HG03159 (cell line): ENCODE measurements around the gene C11orf97.

ENCODE experiments used
- ATAC-seq: cut with Tn5 transposase; IDR thresholded peaks from one replicate; pipeline ENCODE4 v1.9.1; 2021; ENCODE audit warnings: mild to moderate bottlenecking, moderate library complexity; ENCODE audit not compliant: unreplicated experiment

Gene C11orf97

DNA sequence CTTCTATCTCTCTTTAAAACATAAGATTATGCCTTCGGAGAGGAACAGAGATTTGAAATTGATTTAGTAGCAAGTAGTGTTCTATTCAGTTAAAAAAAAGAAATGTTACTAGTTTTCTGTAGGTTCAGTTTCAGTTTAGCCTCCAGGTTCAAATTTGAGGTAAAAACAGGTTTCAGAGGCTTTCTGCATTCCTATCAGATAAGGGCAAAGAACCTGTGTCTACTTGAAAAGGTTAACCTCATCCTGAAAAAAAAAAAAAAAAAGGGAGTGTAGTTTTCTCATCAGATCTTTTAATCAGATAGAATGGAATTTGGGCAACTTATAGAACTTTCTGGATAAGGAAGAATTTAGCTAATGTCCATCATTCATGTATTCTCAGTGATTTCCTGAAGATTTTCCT is 12.1 kb downstream of the C11orf97 start:
- no peak for ATAC-seq

DNA sequence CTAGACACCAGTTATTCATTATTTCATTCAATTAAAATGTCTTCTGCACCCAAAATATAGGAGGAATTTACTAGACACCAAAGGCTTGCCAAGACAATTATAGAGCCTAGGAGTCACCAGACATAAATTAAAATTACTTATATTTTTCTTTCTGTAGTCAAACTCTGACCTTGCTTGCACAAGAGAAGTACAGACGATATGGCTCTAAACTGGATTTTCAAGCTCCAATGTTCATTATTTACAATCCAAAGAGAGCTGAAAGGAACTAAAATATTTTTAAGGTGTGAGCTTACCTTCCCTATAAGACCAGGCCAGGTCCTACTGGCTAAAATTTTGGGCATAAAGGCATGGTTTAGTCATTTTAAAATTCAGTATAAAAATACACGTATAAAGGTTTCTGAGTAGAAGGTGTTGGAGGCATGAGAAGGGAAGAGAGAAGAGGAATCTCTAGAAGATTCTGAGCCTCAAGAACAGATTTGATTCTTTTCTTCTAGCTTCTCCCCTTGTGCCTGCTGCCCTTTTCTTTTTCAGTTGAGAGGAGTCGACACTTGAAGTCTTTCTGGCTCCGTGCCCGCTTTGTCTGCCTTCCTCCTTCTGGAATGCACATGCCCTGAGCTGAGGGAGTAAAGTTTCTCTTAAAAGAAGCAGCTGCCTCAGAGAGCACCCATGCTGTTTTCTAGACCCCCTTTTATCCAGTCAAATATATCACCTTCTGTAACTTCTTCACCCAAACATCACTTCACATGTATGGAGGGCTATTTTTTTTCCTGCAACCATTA is 13.5 kb downstream of the C11orf97 start:
- no peak for ATAC-seq

DNA sequence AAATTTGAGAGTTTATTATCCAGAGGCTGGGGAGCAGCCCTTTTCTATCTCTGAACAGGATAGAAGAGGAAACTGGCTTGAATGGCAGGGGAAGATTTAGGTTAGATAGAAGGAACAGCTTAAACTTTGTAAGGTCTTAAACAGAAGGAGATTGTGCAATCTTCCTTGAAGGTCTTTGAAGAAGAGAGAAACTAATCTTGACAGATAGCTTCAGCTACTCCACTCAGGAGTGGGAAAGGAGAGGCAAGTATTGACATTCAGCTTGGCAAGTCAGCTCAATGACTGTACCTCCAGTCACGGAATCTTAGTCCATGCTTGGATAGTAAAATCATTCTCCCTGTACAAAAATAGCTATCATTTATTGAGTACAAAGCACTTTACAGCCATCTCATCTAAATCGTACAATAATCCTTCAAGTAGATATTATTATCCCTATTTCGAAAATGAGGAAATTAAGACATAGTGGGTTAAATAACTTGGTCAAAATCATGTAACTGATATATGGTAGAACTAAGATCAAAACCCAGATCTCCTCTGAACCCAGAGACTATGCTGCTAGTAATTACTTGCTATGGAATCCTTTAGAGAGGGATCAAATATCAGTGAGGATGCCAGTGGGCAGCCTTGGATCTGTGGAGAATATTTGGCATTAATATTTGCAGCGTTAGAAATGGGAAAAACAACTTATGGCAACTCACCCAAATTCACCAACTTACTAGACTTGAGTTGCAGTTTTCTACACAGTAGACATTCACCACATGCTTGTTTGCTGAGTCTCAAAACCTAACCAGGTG is 14.6 kb downstream of the C11orf97 start:
- no peak for ATAC-seq

DNA sequence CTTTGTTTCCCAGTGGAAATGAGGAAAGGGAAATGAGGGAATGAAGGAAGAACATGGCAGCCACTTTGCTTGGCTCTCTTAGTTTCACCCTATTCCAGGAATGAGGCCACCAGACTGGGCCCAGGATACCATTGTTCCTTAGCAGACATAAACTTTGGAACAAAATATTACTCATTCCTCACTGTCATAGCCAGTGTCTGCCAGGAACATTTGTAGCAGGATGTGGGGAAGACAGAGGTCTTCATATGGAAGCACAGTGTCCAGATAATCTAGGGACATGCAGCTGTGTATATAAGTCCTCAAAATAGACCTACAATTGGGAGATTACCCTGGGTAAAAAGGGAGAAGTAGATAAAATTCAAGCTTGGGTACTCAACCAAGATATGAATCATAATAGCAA is 16.3 kb downstream of the C11orf97 start:
- ATAC-seq = no peak

DNA sequence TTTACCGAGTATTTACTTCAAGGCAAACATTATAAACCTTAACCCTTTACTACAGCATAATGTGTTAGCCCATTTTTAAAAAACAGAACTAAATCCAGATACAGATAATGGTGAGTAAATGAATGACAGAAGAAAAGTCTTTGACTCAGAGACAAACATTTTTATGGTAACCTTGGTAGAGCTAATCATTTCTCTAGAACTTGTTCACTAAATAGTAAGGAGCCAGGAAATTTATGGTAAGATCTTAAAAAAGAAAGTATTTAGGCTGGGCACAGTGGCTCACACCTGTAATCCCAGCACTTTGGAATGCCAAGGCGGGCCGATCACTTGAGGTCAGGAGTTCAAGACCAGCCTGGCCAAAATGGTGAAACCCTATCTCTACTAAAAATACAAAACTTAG is 19.9 kb downstream of the C11orf97 start:
- no peak for ATAC-seq

DNA sequence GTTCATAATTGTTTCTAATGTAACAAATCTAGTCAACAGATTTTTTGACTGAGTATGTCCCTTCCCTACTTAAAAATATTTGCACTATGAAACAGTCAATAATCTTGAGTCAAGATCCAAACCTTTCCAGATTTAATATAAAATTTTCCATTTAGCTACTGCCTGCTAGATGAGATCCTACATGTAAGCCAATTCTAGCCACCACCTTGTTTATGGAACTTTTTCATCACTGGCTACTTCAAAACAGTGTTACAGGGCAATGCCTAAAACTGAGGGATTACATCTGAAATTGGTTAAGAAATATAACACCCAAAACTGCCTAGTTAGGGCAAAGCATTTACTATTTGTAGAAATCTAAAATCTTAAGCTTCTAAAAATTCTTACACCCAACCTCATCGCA is 20.9 kb downstream of the C11orf97 start:
- ATAC-seq = no peak

DNA sequence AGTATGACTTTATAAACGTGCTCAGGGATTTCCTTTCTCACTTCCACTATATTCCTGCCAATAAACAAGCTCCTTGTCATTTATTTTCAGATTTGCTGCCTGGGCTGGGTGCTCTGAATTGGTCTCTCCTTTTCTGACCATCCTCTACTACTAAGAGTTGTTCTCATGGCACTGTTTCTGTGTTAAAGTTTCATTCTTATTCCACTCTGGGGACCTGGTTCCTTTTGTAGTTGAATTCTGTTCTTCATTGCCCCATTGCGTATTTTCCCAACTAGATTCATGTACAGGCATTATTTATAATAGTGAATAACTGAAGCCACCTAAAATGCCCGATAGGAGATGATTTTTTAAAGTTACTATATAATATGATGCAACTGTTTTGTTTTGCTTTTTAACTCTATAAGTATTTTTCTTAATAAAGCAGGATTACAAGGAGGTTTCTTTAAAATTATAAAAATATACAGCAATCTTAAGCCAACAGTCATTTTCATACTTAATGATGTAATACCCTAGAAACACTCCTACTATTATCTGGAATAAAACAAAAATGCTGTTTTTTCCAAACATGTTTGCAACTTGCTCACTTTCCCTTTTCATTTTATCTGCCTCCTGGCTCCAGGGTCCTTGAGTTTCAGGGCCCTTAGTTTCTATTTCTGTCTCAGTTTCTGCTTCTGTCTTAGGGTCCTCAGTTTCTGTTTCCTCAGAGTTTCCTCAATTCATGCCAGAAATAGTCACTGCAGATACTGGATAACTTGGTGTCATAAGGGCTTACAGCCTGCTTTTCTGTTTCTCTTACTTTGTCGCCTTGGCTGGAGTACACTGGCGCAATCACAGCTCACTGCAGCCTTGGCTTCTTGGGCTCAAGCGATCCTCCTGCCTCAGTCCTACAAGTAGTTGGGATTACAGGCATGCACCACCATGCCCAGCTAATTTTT is 21.7 kb downstream of the C11orf97 start:
- no peak for ATAC-seq

DNA sequence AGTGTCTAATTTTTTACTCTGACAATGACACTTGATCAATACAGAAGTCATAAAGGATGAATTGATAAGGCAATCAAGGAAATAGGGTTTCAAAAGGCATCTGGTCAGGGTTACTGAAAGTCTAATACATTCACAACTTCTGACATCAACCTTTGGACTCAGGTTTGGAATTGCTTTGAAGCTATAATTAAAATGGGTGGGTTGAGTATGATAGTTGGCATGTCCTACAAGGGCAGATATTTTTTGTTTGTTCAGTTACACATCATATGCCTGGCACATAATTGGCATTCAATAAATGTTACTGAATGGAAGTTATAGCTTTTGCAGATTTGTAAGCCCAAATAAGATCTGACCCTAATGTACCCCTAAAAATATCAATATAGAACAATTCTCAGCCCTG is 24.1 kb downstream of the C11orf97 start:
- ATAC-seq = no peak

DNA sequence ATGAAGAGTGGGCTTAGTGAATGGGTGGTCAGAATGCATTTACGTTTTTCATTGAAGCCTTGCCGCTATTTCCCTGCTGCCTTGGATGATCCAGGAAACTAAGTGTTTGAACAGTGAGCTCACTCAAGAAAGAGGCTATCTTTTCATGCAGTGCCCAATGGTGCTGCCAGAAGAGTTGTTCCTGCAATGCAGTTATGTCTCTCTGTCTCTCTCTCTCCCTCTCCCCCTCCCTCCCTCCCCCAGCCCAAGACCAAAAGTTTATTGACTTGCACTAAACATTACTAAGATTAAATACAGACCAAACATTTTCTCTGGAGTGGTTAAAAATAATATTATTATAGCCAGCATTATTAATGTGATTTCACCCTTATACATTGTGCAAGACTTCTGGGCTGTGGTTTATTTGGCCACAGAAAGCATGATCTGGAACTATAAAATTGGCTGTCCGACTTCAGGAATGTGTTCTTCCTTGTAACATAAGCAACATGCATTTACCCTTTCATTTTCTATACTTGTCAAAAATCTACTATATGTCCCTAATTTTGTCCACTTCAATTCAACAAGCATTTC is 24.9 kb downstream of the C11orf97 start:
- no peak for ATAC-seq

DNA sequence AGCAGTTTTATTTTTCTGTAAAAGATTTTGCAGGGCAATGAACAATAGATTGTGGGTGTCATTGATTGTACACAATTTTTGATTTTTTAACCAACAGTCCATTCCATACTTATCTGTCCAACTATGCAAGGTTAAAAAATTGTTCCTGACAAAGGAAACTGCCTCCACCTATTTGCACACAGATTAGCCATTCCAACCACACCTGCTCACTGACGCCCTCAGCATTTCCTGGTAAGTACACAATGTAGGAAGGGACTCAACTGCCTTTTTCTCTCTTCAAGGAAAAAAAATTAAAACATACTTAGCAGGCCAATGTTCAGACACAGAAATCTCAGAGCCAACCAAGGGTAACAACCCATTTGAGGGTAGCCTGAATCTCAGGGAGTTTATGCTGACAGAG is 27.2 kb downstream of the C11orf97 start:
- ATAC-seq = no peak

DNA sequence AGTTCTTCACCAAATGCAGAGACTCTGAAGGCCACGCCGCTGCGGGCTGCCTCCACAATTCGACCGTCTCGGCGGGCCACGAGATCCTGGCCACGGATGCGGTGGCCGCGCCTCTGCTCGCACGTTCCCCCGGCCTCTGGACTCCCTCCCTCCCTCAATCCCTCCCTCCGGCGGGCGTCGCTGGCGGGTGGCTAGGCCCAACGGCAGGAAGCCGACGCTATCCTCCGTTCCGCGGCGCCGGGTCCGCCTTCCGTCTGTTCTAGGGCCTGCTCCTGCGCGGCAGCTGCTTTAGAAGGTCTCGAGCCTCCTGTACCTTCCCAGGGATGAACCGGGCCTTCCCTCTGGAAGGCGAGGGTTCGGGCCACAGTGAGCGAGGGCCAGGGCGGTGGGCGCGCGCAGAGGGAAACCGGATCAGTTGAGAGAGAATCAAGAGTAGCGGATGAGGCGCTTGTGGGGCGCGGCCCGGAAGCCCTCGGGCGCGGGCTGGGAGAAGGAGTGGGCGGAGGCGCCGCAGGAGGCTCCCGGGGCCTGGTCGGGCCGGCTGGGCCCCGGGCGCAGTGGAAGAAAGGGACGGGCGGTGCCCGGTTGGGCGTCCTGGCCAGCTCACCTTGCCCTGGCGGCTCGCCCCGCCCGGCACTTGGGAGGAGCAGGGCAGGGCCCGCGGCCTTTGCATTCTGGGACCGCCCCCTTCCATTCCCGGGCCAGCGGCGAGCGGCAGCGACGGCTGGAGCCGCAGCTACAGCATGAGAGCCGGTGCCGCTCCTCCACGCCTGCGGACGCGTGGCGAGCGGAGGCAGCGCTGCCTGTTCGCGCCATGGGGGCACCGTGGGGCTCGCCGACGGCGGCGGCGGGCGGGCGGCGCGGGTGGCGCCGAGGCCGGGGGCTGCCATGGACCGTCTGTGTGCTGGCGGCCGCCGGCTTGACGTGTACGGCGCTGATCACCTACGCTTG is 31.7 kb downstream of the C11orf97 start, which contains the start of gene FUT4:
Gene FUT4, plus strand, starts transcription at position 227 of the 951 bp plus-strand sequence. Its CDS starts 213 bp downstream, at position 440.
- peak; percentile 77 for ATAC-seq

DNA sequence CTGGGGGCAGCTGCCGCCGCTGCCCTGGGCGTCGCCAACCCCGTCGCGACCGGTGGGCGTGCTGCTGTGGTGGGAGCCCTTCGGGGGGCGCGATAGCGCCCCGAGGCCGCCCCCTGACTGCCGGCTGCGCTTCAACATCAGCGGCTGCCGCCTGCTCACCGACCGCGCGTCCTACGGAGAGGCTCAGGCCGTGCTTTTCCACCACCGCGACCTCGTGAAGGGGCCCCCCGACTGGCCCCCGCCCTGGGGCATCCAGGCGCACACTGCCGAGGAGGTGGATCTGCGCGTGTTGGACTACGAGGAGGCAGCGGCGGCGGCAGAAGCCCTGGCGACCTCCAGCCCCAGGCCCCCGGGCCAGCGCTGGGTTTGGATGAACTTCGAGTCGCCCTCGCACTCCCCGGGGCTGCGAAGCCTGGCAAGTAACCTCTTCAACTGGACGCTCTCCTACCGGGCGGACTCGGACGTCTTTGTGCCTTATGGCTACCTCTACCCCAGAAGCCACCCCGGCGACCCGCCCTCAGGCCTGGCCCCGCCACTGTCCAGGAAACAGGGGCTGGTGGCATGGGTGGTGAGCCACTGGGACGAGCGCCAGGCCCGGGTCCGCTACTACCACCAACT is 32.5 kb downstream of the C11orf97 start:
- peak; percentile 11 for ATAC-seq

DNA sequence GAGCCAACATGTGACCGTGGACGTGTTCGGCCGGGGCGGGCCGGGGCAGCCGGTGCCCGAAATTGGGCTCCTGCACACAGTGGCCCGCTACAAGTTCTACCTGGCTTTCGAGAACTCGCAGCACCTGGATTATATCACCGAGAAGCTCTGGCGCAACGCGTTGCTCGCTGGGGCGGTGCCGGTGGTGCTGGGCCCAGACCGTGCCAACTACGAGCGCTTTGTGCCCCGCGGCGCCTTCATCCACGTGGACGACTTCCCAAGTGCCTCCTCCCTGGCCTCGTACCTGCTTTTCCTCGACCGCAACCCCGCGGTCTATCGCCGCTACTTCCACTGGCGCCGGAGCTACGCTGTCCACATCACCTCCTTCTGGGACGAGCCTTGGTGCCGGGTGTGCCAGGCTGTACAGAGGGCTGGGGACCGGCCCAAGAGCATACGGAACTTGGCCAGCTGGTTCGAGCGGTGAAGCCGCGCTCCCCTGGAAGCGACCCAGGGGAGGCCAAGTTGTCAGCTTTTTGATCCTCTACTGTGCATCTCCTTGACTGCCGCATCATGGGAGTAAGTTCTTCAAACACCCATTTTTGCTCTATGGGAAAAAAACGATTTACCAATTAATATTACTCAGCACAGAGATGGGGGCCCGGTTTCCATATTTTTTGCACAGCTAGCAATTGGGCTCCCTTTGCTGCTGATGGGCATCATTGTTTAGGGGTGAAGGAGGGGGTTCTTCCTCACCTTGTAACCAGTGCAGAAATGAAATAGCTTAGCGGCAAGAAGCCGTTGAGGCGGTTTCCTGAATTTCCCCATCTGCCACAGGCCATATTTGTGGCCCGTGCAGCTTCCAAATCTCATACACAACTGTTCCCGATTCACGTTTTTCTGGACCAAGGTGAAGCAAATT is 33.3 kb downstream of the C11orf97 start:
- ATAC-seq = no peak

DNA sequence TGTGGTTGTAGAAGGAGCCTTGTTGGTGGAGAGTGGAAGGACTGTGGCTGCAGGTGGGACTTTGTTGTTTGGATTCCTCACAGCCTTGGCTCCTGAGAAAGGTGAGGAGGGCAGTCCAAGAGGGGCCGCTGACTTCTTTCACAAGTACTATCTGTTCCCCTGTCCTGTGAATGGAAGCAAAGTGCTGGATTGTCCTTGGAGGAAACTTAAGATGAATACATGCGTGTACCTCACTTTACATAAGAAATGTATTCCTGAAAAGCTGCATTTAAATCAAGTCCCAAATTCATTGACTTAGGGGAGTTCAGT is 33.9 kb downstream of the C11orf97 start:
- no peak for ATAC-seq

DNA sequence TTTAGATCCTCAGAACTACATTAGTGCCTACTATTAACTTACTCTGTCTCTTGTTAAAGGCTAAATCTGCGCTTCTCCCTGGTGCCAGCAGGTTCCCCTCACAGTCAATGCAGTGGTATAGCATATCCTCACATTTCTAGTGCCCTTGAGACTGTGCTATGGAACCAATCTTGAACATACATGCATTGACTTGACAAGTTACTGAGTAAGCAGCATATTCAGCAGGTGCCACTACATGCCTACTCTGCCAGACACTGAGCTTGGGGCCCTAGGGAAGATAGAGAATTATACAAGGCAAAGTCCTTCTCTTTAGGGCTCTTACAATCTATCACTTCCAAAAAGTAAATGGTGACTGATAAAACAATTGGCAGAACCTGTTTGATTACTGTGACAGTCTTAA is 34.6 kb downstream of the C11orf97 start:
- no peak for ATAC-seq

DNA sequence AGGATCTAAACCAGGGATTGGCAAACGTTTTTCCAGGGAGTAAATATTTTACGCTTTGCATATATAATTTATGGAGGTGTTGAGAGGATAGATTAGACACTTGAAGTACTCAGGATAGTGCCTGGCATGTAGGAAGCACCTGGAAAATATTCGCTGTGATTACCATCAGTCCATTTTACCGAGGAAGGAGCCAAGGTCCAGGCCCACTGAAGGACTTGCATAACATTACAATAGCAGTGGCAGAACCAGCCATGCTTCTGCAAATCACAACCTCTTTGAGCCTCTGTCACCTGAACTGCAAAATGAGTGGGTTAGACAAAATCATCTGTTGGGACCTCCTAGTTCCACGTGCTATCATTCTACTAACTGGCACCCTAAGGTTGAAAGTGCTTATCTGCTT is 36.9 kb downstream of the C11orf97 start:
- no peak for ATAC-seq

DNA sequence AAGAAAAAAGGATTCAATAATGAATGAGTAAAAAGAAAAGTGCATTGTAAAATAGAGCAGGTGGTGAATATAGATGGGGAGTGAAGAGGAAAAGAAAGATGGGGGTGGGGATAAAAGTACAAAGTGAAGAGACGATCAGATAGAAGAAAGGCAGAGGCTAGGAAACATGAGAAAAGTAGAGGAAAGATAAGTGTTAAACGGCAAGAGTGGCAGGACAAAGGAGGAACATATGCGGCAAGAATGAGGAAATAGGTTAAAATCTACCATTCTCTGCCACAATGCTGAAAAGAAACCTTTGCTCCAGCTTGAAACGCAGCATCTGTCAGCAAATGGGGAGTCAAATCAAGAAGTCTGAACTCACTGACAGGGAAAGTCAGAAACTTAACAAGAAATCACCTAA is 38.3 kb downstream of the C11orf97 start:
- no peak for ATAC-seq

DNA sequence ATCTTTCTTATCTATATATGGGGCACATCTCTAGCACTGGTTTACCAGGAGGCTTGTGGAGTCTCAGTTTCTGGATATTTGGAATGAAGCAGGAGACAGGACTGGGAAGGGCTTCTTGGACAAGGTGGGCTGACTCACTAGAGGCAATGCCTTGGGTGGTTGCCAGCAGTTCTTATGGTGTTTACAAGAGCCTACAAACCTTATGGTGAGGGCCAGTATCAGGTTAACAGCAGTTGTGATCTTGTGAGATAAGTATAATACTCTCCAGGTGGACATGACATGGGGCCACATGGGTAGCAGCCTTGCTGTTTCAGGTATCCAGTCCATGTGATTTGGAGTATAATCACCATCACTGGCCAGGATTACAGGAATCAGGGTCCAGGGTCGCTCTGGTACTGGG is 41.7 kb downstream of the C11orf97 start:
- ATAC-seq = no peak
